HG03045 (cell line): ENCODE data around the gene FAM217B.
"Not testable (repeated sequence)": the region's sequence is repeated elsewhere in the genome, so short reads cannot be mapped to it uniquely, and the experiment has no call there.

ENCODE experiments used
- ATAC-seq: cut with Tn5 transposase; IDR thresholded peaks from one replicate; pipeline ENCODE4 v1.9.1; 2021; ENCODE audit warnings: mild to moderate bottlenecking, moderate library complexity; ENCODE audit not compliant: unreplicated experiment

FAM217B gene

GRCh38 chr20:59938221-59938620 lies 2.0 kb upstream of the FAM217B start:
- no peak for ATAC-seq

GRCh38 chr20:59938696-59939051 lies 1.5 kb upstream of the FAM217B start:
- no peak for ATAC-seq

- ATAC-seq: peak; percentile 3
Observed at GRCh38 chr20:59939052-59939878, 924 bp upstream of the FAM217B start.

GRCh38 chr20:59939879-59940128 lies 385 bp upstream of the FAM217B start:
- ATAC-seq: peak; percentile 40

- peak; percentile 2 for ATAC-seq
Observed at GRCh38 chr20:59940956-59941294, 736 bp downstream of the FAM217B start.

GRCh38 chr20:59942245-59942644 lies 2.1 kb downstream of the FAM217B start:
- ATAC-seq: no peak

GRCh38 chr20:59944726-59945125 lies 4.5 kb downstream of the FAM217B start:
- ATAC-seq: no peak

- no peak for ATAC-seq
Observed at GRCh38 chr20:59945175-59945574, 5.0 kb downstream of the FAM217B start.

- ATAC-seq: no peak
Observed at GRCh38 chr20:59945731-59946130, 5.5 kb downstream of the FAM217B start.

GRCh38 chr20:59947376-59947775 lies 7.2 kb downstream of the FAM217B start:
- ATAC-seq: no peak

GRCh38 chr20:59948212-59948611 lies 8.0 kb downstream of the FAM217B start:
- no peak for ATAC-seq

GRCh38 chr20:59948828-59949720 lies 8.9 kb downstream of the FAM217B start:
- no peak for ATAC-seq

GRCh38 chr20:59949911-59950310 lies 9.7 kb downstream of the FAM217B start:
- no peak for ATAC-seq

- no peak for ATAC-seq
Observed at GRCh38 chr20:59954718-59955117, 14.5 kb downstream of the FAM217B start.

- ATAC-seq: no peak
Observed at GRCh38 chr20:59955131-59955796, 15.1 kb downstream of the FAM217B start.

GRCh38 chr20:59957568-59957967 lies 17.4 kb downstream of the FAM217B start:
- not testable (repeated sequence) for ATAC-seq

GRCh38 chr20:59958123-59958522 lies 17.9 kb downstream of the FAM217B start, which contains the start of gene CDH26:
Gene CDH26, plus strand, starts transcription at chr20:59958423. Its CDS starts 304 bp downstream, at chr20:59958727.
- ATAC-seq: no peak

GRCh38 chr20:59958626-59959025 lies 18.4 kb downstream of the FAM217B start:
- no peak for ATAC-seq

GRCh38 chr20:59961423-59961822 lies 21.2 kb downstream of the FAM217B start:
- ATAC-seq: no peak

- no peak for ATAC-seq
Observed at GRCh38 chr20:59962155-59962554, 22.0 kb downstream of the FAM217B start.

- ATAC-seq: no peak
Observed at GRCh38 chr20:59966428-59966827, 26.2 kb downstream of the FAM217B start.

GRCh38 chr20:59971428-59971827 lies 31.2 kb downstream of the FAM217B start:
- no peak for ATAC-seq
